ENCODE results near the gene CSMD2. TPM values are rescaled to one million over a fixed set of nuclear protein-coding genes. Genes with fewer than 3 reads are reported as not detected.

The CSMD2 gene
- total RNA-seq, 2 donors from 2014 or later = 2.8 to 3.0 TPM

DNA sequence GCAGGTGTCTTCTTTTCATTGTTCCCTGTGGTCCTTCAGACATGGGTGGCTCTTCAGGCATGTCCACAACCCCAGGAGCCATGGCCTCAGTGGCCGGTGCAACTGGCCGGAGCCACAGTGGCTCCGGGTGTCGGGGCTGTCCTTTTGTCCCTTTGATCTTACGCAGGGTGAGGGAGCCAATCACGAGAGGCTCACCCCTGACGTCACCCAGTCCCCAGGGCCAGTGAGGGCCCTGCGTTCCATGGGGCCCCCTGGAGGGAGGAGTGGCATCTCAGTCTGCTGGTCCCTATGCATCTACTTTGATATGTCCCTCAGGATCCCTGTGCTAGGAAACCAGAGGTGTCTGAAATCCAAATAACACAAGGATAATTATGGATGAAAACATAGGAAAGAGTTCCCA lies 663.3 kb downstream of the CSMD2 start:
- TF ChIP-seq, protein P1, sequence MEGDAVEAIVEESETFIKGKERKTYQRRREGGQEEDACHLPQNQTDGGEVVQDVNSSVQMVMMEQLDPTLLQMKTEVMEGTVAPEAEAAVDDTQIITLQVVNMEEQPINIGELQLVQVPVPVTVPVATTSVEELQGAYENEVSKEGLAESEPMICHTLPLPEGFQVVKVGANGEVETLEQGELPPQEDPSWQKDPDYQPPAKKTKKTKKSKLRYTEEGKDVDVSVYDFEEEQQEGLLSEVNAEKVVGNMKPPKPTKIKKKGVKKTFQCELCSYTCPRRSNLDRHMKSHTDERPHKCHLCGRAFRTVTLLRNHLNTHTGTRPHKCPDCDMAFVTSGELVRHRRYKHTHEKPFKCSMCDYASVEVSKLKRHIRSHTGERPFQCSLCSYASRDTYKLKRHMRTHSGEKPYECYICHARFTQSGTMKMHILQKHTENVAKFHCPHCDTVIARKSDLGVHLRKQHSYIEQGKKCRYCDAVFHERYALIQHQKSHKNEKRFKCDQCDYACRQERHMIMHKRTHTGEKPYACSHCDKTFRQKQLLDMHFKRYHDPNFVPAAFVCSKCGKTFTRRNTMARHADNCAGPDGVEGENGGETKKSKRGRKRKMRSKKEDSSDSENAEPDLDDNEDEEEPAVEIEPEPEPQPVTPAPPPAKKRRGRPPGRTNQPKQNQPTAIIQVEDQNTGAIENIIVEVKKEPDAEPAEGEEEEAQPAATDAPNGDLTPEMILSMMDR (IDR thresholded peaks at IDR 0.05) = no peak
- no peak for ATAC-seq (ENCODE audit: insufficient number of reproducible peaks, low FRiP score, low read depth)
- Histone ChIP-seq H3K27ac (no peak overlapping the region), H3K4me1 (ENCODE audit: control insufficient read depth in 1 of 2, low read depth in 2 of 2) (no peaks in the 10 kb centered on the region), H3K36me3 (no peaks in the 10 kb centered on the region), H3K9me3 (no peaks in the 10 kb centered on the region), H3K27me3 (replicated peaks; ENCODE audit: insufficient read depth) (no peaks in the 10 kb centered on the region), H3K4me3 (no peak overlapping the region)
- DNase-seq (ENCODE audit: low spot score) = no peak

DNA sequence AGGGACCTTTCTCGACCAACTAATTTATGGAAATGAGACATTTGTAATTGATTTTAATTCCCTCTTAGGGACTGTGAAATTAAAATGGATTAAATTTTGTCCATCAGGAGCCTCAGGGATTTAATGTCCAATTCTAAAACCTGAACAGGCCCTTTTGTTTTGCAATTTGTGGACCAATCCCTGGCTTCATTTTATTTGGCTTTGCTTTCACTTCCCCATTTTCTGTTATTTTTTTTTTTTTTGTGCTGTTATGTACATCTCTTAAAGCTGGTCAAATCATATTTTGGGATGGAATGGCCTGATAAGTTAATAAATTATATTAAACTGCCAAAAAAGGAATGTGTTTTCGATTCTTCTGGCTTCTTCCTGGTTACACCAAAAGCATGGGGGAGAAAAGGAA lies 663.7 kb downstream of the CSMD2 start:
- Histone ChIP-seq H3K9me3 (no peaks in the 10 kb centered on the region), H3K36me3 (no peaks in the 10 kb centered on the region), H3K4me1 (ENCODE audit: control insufficient read depth in 1 of 2, low read depth in 2 of 2) (no peaks in the 10 kb centered on the region), H3K27me3 (replicated peaks; ENCODE audit: insufficient read depth) (no peaks in the 10 kb centered on the region), H3K27ac (no peak overlapping the region), H3K4me3 (no peak overlapping the region)
- DNase-seq (ENCODE audit: low spot score) (no peak), ATAC-seq (ENCODE audit: insufficient number of reproducible peaks, low FRiP score, low read depth) (no peak)
- TF ChIP-seq, protein P1 (IDR thresholded peaks at IDR 0.05) = no peak

DNA sequence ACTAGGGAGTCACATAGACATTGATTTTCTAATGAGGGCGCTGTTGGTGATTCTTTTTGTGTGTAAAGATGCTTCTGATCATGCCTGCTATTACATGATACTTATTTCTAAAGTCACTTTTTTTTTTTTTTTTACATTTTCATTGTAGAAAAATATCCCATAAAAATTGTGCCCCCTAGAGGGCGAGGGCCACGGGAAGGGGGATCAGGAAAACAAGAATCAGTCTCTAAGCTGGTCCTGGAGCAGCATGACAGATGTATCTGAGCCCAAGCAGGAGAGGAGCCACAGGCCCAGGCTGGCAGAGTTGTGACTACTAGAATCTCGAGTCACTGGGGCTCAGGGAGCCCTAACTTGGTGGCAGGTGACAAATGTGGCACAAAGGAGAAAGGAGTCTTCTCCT lies 664.5 kb downstream of the CSMD2 start:
- Histone ChIP-seq H3K9me3 (peaks cover 4% of the 10 kb centered on the region), H3K27ac (no peak overlapping the region), H3K36me3 (peaks cover 3% of the 10 kb centered on the region), H3K4me3 (no peak overlapping the region), H3K4me1 (ENCODE audit: control insufficient read depth in 1 of 2, low read depth in 2 of 2) (no peaks in the 10 kb centered on the region), H3K27me3 (replicated peaks; ENCODE audit: insufficient read depth) (no peaks in the 10 kb centered on the region)
- TF ChIP-seq, protein P1 (IDR thresholded peaks at IDR 0.05) = no peak
- ATAC-seq (ENCODE audit: insufficient number of reproducible peaks, low FRiP score, low read depth) = no peak
- DNase-seq (ENCODE audit: low spot score) = no peak

DNA sequence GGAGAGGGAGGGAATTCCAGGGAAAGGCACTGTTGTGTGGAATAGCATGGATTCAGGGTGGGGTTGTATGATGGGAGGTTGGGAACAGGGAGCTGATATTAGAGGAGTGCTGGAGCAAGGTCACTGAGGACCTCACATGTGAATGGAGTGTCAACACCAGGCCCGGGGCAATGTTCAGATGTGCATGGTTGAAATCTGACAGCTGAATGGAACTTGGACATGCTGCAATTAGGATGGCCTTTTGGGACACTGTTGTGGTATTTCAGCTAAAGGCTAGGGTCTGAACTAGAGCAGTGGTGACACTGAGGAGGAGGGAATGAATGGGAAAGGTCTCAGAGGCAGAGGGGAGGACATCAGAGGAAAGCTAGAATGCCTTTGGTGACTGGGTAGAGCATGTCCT lies 667.6 kb downstream of the CSMD2 start:
- H3K9me3 ChIP-seq = peaks cover 22% of the 10 kb centered on the region
- no peak for ATAC-seq (ENCODE audit: insufficient number of reproducible peaks, low FRiP score, low read depth)
- H3K27ac ChIP-seq = no peak overlapping the region

DNA sequence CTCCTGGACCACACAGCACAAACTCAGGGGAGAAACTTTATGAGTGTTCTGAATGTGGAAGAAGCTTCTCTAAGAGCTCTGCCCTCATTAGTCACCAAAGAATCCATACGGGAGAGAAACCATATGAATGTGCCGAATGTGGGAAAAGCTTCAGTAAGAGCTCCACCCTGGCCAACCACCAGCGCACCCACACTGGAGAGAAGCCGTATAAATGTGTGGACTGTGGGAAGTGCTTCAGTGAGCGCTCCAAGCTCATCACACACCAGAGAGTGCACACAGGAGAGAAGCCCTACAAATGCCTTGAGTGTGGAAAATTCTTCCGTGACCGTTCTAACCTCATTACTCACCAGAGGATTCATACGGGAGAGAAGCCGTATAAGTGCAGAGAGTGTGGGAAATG lies 670.1 kb downstream of the CSMD2 start:
- TF ChIP-seq, protein P1 (IDR thresholded peaks at IDR 0.05) = no peak
- ATAC-seq (ENCODE audit: insufficient number of reproducible peaks, low FRiP score, low read depth) (no peak), DNase-seq (ENCODE audit: low spot score) (no peak)
- Histone ChIP-seq H3K27ac (no peak overlapping the region), H3K9me3 (peaks cover 22% of the 10 kb centered on the region), H3K36me3 (peaks cover 49% of the 10 kb centered on the region), H3K4me1 (ENCODE audit: control insufficient read depth in 1 of 2, low read depth in 2 of 2) (no peaks in the 10 kb centered on the region), H3K27me3 (replicated peaks; ENCODE audit: insufficient read depth) (no peaks in the 10 kb centered on the region), H3K4me3 (no peak overlapping the region)

More for the DNA sequence above, 667.6 kb downstream of the CSMD2 start:
- no peak overlapping the region for H3K4me3 ChIP-seq
- H3K4me1 ChIP-seq (ENCODE audit: control insufficient read depth in 1 of 2, low read depth in 2 of 2) = no peaks in the 10 kb centered on the region
- no peaks in the 10 kb centered on the region for H3K27me3 ChIP-seq (replicated peaks; ENCODE audit: insufficient read depth)
- TF ChIP-seq, protein P1 (IDR thresholded peaks at IDR 0.05) = no peak
- peaks cover 28% of the 10 kb centered on the region for H3K36me3 ChIP-seq
- no peak for DNase-seq (ENCODE audit: low spot score)

Data from thoracic aorta (tissue), 2 donors.